C4-2B (cell line): ENCODE data around the gene KAT5.
"Not testable (repeated sequence)": the region's sequence is repeated elsewhere in the genome, so short reads cannot be mapped to it uniquely, and the experiment has no call there.

ENCODE experiments used
- H3K27ac ChIP-seq: fragments of 450-650 bp; 2 replicates; pipeline ENCODE4 v1.5.1; 2017
- CTCF ChIP-seq: fragments of 450-650 bp; conservative IDR thresholded peaks from 2 replicates; pipeline ENCODE4 v1.5.1; 2017; ENCODE audit warnings: mild to moderate bottlenecking
- ZFX ChIP-seq: fragments of 450-650 bp; IDR thresholded peaks from 2 replicates; pipeline ENCODE4 v1.6.1; 2017

The KAT5 gene

GRCh38 chr11:65764434-65764833, 52.4 kb downstream of the KAT5 start:
- TF ChIP-seq ZFX = no peak
- no peak for TF ChIP-seq CTCF
- H3K27ac ChIP-seq = no peak overlapping the region

- no peak overlapping the region for H3K27ac ChIP-seq
- no peak for TF ChIP-seq CTCF
- TF ChIP-seq ZFX = no peak
Observed at GRCh38 chr11:65766535-65766934, 54.5 kb downstream of the KAT5 start.

- TF ChIP-seq ZFX (no peak), CTCF (no peak)
- H3K27ac ChIP-seq = no peak overlapping the region
Observed at GRCh38 chr11:65767406-65767805, 55.4 kb downstream of the KAT5 start.

GRCh38 chr11:65767806-65768205, 55.8 kb downstream of the KAT5 start:
- not testable (repeated sequence) for H3K27ac ChIP-seq
